GM18909 (cell line): ENCODE data around the gene GLT6D1.

Experiments
- ATAC-seq: cut with Tn5 transposase; IDR thresholded peaks from one replicate; pipeline ENCODE4 v1.9.1; 2021; ENCODE audit warnings: mild to moderate bottlenecking; ENCODE audit not compliant: unreplicated experiment, poor library complexity

Gene GLT6D1

DNA sequence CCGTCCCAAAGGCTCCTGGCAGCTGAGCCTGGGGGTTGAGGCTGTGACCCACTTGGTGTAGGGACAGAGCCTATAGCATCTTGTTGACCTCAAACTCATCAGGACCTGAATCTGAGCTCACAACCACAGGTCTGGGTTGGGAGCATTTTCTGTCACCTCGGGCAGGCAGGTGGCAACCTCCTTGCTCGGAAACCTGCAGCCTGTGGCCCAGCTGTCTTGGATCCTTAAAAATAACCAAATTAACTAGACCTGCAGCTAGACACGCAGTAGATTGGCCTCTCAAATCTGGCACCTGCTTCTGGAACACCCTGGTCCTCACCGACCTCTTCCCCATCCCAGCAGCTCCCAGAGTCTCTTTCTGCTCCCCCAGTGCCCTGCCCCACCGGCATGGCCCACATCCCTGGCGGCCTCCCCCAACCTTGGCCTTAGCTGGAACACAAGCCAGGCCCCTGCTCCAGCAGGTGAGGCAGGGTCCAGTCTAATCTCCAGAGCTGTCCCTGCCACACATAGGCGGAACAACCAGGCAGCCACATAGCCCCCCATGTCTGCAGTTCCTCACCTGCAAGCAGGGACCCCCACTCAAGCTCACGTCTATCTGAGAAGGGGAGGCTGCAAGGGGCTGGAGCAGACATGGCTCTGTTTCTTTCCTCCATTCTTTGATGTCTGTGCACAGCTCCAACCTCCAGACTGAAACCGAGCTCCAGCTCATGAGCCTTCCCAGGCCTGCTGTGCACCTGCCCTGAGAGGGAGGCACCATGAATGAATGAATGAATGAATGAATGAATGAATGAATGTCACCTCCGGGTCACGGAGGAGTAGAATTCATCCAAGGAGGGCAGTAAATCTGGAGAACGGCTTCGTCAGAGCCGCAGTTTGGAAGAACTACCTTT lies 49.5 kb downstream of the GLT6D1 start:
- no peak for ATAC-seq

DNA sequence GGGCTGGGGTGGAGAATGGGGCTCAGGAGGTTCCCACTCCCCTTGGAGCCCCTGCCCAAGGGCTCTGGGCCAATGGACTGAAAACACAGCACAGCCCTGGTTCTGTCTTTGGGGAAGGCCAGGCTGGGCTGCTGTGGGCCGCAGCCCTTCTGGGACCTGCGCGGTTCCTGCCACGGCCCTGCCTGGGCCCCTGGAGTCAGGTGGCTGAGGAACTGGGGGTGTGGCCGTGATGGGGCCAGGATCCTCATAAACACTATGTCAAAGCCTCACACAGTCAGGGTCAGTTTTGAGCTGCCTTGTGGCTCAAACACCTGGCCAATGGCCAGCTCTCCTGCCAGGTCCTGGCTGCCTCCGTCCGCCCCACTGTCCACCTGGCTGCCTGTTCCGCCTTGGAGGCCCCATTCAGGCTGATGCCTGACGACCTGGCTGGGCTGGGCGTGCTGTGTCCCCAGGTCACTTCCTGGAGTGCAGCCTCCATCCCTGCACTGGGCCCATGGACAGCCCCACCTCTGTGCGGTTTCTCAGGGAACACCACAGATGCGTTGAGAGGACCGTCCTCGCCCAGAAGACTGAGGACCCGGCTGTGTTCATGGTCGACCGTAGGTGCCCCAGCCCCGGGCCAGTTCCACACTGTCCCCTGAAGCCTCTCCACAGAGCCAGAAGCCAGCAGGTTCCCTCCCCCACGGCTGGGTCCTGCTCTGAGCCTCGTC lies 50.3 kb downstream of the GLT6D1 start:
- no peak for ATAC-seq

DNA sequence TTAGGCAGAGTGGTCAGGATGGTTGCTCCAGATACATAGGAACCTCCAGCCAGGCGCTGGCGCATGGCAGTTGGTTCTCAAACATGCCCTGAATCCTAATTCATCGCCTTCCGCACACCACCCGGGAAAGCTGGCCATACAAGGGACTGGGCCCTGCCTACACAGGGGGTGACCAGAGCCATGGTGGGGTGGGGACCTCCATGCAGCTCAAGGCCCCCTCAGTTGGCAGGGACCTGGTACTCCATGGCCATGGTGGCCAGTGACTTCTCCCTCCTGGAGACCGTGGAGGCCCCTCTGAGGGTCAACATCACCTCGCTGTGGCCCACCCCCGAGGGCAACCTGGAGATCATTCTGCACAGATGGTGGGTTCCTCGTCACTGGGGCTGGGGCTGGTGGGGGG lies 51.0 kb downstream of the GLT6D1 start:
- no peak for ATAC-seq

DNA sequence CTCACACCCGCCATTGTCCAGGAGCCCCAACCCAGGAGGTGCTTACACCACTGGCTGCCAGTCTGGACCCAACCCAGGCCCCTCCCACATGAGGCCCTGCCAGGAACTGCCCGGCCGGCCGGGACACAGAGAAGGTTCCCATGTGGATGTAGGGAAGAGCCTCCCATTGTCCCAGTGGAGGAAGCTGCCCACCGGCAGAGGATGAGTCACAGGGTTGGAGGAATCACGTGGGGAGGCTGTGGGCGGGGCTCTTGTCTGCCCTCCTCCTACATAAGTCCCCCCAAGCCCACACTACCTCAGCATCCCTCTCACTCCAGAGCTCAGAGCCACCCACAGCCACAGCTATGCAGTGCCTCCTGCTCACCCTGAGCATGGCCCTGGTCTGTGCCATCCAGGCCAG lies 51.7 kb downstream of the GLT6D1 start:
- no peak for ATAC-seq

DNA sequence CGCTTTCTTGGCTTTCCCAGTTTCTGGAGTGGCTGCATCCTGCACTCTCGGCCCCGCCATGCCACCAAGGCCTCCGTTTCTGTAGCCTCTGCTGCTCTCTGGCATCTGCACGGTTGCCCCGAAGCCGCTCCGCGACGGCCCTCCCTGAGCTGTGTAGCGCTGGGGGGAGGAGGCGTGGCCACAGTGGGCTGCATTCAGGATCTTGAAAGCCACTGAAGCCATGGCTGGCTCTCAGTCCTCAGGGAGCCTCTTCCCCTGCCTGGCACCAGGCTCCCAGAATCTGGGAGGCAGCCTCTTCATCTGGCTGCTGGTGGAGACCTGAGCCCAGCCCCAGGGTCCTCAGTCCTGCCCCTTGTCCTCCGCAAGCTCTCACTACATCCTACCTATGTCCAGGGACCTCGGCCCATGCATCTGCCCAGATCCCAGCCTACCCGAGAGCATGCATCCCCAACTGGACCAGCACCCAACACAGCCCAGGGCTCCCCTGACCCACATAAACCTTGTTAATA lies 52.7 kb downstream of the GLT6D1 start:
- ATAC-seq: no peak

DNA sequence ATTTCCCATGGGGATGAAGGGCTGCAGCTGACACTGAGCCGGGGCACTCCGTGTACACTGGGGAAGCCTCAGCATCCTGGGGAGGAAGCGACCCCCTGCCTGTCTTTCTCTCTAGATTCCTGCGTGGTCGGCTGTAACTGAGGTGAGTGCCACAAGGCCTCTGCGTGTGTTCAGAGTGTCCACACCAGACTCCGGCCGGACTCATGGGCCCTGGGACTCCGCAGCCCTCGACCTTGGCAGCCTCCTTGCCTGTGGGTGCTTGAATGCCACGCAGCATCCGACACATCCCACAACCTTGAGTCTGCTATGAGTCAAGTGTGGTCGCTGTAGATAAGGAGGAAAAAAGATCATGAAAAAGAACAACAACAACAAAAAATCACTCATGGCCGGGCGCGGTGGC lies 54.4 kb downstream of the GLT6D1 start:
- ATAC-seq: no peak

DNA sequence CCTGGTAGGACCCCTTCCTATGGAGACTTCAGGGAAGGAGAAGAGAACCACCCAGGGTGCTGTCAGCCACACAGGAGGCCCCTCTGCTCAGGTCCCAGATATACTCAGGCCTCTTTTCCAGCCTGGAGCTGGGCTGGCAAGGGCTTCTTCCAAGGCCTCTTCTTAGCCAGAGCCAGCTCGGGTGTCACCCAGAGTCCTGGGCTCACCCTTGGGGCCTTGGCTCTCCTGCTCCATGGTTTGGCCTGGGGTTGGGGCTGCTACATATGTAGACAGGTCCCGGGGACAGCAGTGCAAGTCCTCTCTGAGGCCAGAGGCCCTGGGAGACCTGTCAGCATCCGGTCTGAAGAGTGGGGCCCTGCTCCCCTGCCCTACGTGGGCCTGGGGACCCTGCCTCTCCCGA lies 55.0 kb downstream of the GLT6D1 start:
- no peak for ATAC-seq

DNA sequence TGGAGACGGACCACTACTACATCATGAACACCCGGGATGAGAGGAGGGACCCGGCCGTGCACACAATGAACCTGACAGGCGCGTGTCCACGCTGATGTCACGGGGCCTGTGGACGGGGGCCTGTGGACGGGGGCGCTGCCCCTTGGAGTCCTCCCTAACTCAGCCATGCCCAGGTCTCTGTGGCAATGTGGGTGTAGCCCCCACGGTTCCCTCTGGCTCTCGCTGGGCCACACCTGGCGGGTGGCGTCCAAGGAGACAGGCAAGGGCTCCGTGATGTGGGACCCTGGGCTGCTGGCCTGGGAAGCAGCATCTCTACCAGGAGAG lies 55.7 kb downstream of the GLT6D1 start:
- ATAC-seq: no peak

DNA sequence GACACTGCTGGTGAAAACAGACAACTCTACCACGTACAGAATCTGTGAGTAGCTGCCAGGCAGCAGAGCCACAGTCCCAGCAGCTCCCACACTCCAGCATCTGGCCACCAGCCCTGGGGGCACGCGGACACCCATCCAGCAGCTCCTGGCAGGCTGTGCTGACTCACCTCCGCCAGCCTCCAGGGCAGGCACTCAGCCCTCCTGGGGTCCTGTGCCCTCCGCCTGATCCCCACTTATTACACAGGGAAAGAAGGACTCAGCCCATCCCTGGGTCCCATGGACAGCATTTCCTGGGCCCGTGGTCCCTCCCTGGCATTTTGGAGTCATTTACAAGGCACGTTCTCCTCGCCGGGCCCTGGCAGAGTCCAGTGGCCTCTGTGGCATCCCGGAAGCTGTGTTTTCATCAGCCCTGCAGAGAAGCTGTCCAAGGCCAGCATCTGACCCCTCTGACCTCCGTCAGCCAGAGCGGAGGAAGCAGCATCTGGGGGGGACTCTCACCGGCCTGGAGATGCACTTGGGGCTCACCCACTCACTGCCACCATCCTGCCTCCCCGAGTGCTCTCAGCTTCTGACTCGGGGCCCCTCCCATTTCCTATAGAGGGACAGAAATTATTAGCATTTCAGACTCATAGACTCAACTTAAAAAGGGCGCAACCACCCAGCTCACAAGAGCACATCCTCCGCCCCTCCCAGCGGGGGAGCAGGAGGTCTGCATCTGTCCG lies 56.2 kb downstream of the GLT6D1 start:
- ATAC-seq: no peak

DNA sequence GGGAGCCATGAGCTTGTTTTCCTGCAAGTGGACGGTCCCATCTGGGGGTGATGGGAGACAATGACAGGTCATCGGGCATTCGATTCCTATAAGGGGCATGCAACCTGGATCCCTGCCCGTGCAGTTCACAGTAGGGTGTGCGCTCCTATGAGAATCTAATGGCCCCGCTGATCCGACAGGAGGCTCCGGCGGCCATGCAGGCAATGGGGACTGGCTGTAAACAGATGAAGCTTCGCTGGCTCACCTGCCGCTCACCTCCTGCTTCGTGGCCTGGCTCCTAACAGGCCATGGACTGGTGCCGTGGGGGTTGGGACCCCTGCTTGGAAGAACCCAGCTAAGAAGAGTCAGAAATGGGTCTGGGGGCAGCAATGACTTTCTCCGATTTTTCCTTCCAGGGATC lies 56.8 kb downstream of the GLT6D1 start:
- no peak for ATAC-seq

DNA sequence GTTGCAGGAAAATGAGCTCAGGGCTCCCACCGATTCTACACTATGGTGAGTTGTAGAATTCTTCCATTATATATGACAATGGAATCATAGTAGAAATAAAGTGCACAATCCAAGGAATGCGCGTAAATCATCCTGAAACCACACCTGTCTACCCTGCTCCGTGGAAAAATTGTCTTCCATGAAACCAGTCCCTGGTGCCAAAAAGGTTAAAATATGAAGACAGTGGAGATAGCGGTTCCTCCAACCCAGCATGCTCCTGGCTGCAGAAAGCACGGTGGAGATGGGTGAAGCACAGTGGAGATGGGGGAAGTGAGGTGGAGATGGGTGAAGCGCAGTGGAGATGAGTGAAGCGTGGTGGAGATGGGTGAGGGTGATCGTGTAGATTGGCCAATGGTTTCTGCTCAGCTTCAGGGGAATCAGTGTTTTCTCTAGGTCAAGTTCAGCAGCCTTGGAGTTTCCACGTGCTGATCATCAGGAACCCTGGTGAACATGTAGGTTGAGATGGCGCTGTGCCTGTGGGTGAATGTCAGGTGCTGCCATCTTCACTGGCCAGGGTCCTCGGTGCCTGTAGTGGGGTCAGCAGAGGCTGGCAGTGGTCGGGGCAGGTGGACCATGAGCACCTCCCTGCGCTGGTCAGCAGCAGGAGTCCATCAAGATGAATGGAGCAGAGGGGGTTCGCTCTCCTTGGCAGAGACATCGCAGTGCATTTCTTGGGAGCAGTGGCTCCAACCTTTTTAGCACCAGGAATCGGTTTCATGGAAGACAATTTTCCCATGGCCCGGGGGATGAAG lies 57.5 kb downstream of the GLT6D1 start:
- no peak for ATAC-seq

DNA sequence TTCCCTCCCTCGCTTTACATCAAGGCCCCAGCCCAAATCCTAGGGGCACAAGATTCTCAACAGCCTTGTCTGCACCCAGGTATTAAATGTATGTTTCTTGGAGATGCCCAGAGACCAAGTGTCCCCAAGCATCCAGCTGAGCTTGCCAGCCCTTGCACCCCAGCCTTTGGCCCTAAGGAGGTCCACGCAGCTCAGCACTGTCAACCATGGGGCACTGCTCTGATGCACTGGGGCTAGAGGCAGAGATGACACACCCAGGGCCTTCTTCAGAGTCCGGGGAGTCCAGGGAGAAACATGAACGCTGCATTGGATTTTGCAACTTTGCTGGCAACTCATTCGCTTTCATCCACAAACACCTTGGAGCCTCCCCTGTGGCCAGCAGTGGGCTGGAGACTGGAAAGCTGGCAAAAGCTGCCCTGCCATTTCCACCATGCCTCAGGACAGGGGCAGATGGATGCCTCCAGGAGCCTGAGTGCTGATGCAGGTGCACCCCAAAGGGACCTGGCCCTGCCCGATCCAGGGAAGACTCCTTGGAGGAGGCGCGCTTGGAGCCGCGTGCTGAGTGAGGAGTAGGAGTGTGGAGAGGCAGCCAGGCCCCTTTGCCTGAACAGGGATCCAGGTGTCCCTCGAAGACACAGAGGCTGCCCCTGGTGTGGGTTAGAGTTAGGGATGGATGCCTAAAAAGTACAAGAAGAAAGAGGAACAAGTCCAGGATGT lies 58.5 kb downstream of the GLT6D1 start:
- ATAC-seq: no peak

DNA sequence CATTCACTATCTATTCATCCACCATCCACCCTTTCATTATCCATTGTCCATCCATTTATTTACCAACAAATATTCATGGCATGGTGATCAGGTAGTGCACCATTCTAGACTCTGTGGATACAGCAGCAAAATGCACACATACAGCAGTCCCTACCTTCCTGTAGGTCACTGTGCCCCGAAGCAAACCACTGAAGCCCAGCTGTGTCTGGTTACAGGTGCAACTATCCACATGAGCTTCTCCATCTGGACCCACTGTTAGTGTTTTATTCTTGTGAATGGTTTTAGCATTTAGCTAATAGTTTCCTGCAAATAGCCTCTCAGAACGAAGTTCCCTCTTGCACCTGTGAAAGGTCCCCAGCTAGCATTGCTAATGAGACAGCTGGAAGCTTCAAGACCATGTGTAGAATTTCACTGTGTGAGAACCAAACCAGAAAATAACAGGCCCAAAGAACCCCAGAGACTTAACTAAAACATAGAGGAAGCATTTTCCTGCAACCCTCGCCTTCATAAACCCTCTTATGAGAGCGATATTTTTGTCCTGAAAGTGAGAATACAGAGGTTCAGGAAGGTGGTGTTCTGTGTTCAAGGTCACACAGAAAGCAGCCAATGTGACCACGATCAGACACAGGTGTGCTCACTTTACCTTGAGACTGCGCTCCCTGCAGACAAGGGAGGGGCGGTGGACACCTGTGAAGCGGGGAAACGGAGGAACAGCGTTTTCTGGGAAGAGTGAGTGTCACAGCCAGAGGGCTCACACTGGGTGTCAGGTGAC lies 59.3 kb downstream of the GLT6D1 start:
- no peak for ATAC-seq

DNA sequence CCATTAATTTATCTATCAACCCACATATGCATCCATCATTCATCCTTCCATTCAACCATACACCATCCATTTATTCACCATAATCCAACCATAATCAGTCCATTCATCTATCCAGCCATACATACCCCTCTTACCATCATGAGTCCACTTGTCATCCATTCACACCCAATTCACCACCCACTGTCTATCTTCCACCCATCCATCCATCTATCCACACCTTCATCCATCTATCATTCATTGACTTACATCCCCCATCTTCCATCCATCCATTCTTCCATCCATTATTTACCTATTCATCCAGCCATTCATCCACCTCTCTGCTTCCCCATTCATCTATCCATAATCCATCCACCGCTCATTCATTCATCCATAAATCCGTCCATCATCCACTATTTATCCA lies 60.0 kb downstream of the GLT6D1 start:
- no peak for ATAC-seq

DNA sequence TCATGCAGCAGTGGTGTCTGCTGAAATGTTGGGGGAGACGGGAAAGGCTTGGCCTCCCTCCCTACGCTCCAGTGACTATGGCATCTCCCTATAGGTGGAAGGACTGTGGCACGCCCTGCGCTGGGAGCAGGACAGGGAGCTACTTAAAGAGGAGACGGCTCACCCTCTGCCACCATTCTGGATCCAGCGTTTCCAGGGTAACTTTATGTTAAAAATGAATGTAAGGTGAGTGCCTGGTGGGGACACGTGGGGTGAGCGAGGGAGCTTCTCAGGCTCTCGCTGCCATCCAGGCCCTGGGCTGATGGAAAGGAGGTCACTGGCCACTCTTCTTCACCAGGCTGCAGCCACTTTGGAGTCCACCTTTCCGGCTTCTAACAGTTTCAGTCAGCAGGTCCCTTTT lies 62.1 kb downstream of the GLT6D1 start:
- ATAC-seq: no peak

DNA sequence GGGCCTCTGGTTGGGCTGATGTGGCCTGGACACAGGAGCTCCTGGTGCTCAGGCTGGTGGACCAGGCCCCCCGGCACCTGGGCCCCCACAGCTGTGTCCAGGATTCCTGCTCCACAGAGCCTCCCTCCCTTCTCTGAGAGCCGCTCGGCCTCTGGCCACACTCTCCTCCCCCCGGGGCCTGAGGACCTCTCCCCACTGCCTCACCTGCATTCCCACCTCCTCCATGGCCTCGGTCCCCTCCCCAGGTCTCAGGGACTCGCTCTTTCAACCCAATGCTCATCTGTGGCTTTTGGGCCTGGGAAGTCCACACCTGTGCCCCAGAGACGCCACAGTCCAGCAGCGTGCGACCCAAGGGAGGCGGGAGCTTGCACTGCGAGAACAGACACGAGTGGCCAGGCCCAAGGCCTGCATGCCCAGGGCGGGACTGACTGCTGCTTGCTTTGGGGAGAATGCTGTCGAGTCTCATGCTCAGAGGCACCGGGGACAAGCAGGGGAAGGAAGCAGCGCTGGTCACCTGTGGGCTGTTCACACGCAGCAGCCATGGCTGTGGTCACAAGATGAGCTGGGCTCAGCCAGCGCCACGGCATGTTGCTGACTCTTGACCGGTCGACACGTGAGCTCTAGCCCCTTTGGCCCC lies 63.2 kb downstream of the GLT6D1 start:
- no peak for ATAC-seq

DNA sequence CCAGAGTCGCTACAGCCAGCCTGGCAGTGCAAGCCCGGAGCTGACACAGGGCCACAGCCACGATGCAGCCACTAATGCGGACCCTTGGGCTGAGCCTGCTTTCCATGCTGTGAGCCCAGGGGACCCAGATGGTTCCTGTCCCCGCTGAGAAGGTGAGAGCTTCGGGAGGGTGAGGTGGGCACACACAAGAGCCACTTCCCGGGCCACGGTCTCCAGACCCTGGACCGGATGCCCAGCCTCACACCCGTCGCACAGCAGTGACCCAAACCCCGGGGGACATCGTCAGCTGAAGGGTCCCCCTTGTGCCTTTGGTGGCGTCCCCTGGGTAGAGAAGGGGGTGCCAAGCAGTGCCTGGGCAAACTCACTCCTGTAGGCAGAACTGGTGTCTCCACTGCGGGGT lies 64.4 kb downstream of the GLT6D1 start:
- no peak for ATAC-seq

DNA sequence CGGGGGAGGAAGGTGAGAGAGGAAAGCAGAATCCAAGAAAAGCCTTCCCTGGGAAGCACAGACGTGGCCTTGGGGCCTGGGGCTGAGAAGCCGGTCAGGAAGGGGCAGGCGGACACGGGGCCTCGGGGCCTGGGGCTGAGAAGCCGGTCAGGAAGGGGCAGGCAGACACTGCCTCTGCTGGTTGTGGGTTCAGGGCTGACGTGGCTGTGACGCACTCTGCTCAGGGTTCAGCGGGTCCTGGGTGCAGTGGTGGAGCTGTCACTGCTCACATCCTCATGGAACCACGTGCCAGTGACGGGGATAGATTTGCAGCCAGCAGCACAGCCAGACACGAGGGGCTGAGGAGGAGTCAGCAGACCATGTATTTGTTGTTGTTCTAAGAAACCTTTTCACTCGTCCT lies 65.0 kb downstream of the GLT6D1 start:
- no peak for ATAC-seq
